CD4-positive, alpha-beta T cell treated with Interleukin-12 subunit alpha and Interleukin-12 subunit beta, for 1 hour (primary cell): ENCODE measurements around the gene DOC2B.

Experiments
- DNase-seq: peaks from one replicate; pipeline ENCODE4 v3.0.0-alpha.2; 2020

Gene DOC2B

GRCh38 chr17:160336-160735 is 21.1 kb downstream of the DOC2B start:
- DNase-seq, result no peak

- no peak for DNase-seq
Observed at GRCh38 chr17:159609-160008, 21.8 kb downstream of the DOC2B start.

GRCh38 chr17:158379-158778 is 23.1 kb downstream of the DOC2B start:
- DNase-seq, result no peak

GRCh38 chr17:157901-158300 is 23.5 kb downstream of the DOC2B start:
- DNase-seq, result no peak

GRCh38 chr17:156946-157345 is 24.5 kb downstream of the DOC2B start:
- DNase-seq, result no peak

- DNase-seq, result no peak
Observed at GRCh38 chr17:156094-156621, 25.3 kb downstream of the DOC2B start.

- DNase-seq, result no peak
Observed at GRCh38 chr17:155576-155975, 25.9 kb downstream of the DOC2B start.

- no peak for DNase-seq
Observed at GRCh38 chr17:153851-154250, 27.6 kb downstream of the DOC2B start.

GRCh38 chr17:152860-153420 is 28.5 kb downstream of the DOC2B start:
- DNase-seq, result no peak

- DNase-seq, result no peak
Observed at GRCh38 chr17:151886-152859, 29.3 kb downstream of the DOC2B start.

- no peak for DNase-seq
Observed at GRCh38 chr17:151004-151403, 30.4 kb downstream of the DOC2B start.

GRCh38 chr17:149897-150584 is 31.4 kb downstream of the DOC2B start:
- no peak for DNase-seq

- DNase-seq, result no peak
Observed at GRCh38 chr17:149231-149630, 32.2 kb downstream of the DOC2B start.

GRCh38 chr17:148757-149156 is 32.7 kb downstream of the DOC2B start:
- no peak for DNase-seq

GRCh38 chr17:147796-148740 is 33.4 kb downstream of the DOC2B start:
- no peak for DNase-seq

- DNase-seq, result no peak
Observed at GRCh38 chr17:146983-147761, 34.3 kb downstream of the DOC2B start.

- no peak for DNase-seq
Observed at GRCh38 chr17:146546-146945, 34.9 kb downstream of the DOC2B start.

- DNase-seq, result no peak
Observed at GRCh38 chr17:145671-146541, 35.5 kb downstream of the DOC2B start.

- no peak for DNase-seq
Observed at GRCh38 chr17:144936-145670, 36.3 kb downstream of the DOC2B start.

- DNase-seq, result peak; percentile 87
Observed at GRCh38 chr17:143785-144281, 37.6 kb downstream of the DOC2B start.
